Parathyroid adenoma (tissue), 2 donors: ENCODE data around the gene RNF17.

Source experiments
- H2AFZ ChIP-seq: fragments of 300-600 bp; sonication (generic); one replicate; pipeline ENCODE4 v1.7.0; 2017; ENCODE audit warnings: antibody characterized with exemption, mild to moderate bottlenecking
- H3K27ac ChIP-seq: fragments of 300-600 bp; sonication (generic); one replicate; pipeline ENCODE4 v1.7.0; 2017
- H3K27me3 ChIP-seq: fragments of 300-600 bp; sonication (generic); one replicate; pipeline ENCODE4 v1.7.0; 2017; ENCODE audit warnings: low read length; ENCODE audit not compliant: control insufficient read depth, insufficient read depth
- H3K36me3 ChIP-seq: fragments of 300-600 bp; sonication (generic); one replicate; pipeline ENCODE4 v1.7.0; 2017; ENCODE audit warnings: low read length; ENCODE audit not compliant: control insufficient read depth, insufficient read depth
- H3K4me1 ChIP-seq: fragments of 300-600 bp; sonication (generic); one replicate; pipeline ENCODE4 v1.7.0; 2017; ENCODE audit warnings: control low read depth
- H3K4me2 ChIP-seq: fragments of 300-600 bp; sonication (generic); one replicate; pipeline ENCODE4 v1.7.0; 2017; ENCODE audit warnings: low read length
- H3K4me3 ChIP-seq: fragments of 300-600 bp; sonication (generic); one replicate; pipeline ENCODE4 v1.7.0; 2017; ENCODE audit warnings: low read depth, low read length
- H3K79me2 ChIP-seq: fragments of 300-600 bp; sonication (generic); one replicate; pipeline ENCODE4 v1.7.0; 2017; ENCODE audit warnings: control low read depth
- H3K9ac ChIP-seq: fragments of 300-600 bp; sonication (generic); one replicate; pipeline ENCODE4 v1.7.0; 2017; ENCODE audit warnings: mild to moderate bottlenecking
- H3K9me3 ChIP-seq: fragments of 300-600 bp; sonication (generic); one replicate; pipeline ENCODE4 v1.7.0; 2017; ENCODE audit warnings: low read length; ENCODE audit not compliant: control insufficient read depth
- CTCF ChIP-seq: fragments of 300-600 bp; sonication (generic); IDR thresholded peaks from one replicate; pipeline ENCODE4 v1.7.0; 2017; ENCODE audit warnings: antibody characterized with exemption, mild to moderate bottlenecking
- donor health status: primary hyperparathyroidism.

The RNF17 gene

GRCh38 chr13:24740014-24740890, 23.7 kb upstream of the RNF17 start:
- TF ChIP-seq CTCF: no peak
- Histone ChIP-seq H3K27me3 (no peaks in the 10 kb centered on the region), H3K36me3 (no peaks in the 10 kb centered on the region), H3K9me3 (no peaks in the 10 kb centered on the region), H3K4me2 (no peak overlapping the region), H3K27ac (no peak overlapping the region), H2AFZ (no peak overlapping the region), H3K9ac (no peak overlapping the region), H3K4me3 (no peak overlapping the region), H3K4me1 (no peaks in the 10 kb centered on the region), H3K79me2 (no peaks in the 10 kb centered on the region)

- H3K9ac ChIP-seq: no peak overlapping the region
- H2AFZ ChIP-seq: no peak overlapping the region
- no peak overlapping the region for H3K27ac ChIP-seq
- no peaks in the 10 kb centered on the region for H3K27me3 ChIP-seq
- no peaks in the 10 kb centered on the region for H3K79me2 ChIP-seq
- H3K4me2 ChIP-seq: no peak overlapping the region
- no peaks in the 10 kb centered on the region for H3K4me1 ChIP-seq
- TF ChIP-seq CTCF: no peak
- H3K4me3 ChIP-seq: no peak overlapping the region
- no peaks in the 10 kb centered on the region for H3K9me3 ChIP-seq
- H3K36me3 ChIP-seq: no peaks in the 10 kb centered on the region
Measured at GRCh38 chr13:24741016-24741662, 22.8 kb upstream of the RNF17 start.

- Histone ChIP-seq H2AFZ (no peak overlapping the region), H3K9ac (no peak overlapping the region), H3K36me3 (no peaks in the 10 kb centered on the region), H3K4me2 (no peak overlapping the region), H3K79me2 (no peaks in the 10 kb centered on the region), H3K27ac (no peak overlapping the region), H3K9me3 (no peaks in the 10 kb centered on the region), H3K4me3 (no peak overlapping the region), H3K27me3 (no peaks in the 10 kb centered on the region), H3K4me1 (no peaks in the 10 kb centered on the region)
- no peak for TF ChIP-seq CTCF
Measured at GRCh38 chr13:24741791-24742190, 22.2 kb upstream of the RNF17 start.

- Histone ChIP-seq H3K79me2 (no peaks in the 10 kb centered on the region), H3K4me1 (no peaks in the 10 kb centered on the region), H3K27ac (no peak overlapping the region), H3K4me2 (no peak overlapping the region), H3K36me3 (no peaks in the 10 kb centered on the region), H3K4me3 (no peak overlapping the region), H2AFZ (no peak overlapping the region), H3K9me3 (no peaks in the 10 kb centered on the region), H3K9ac (no peak overlapping the region), H3K27me3 (no peaks in the 10 kb centered on the region)
- no peak for TF ChIP-seq CTCF
Measured at GRCh38 chr13:24742294-24742693, 21.7 kb upstream of the RNF17 start.
